Right ventricle myocardium inferior (tissue), 1 donor: ENCODE measurements around the gene ATXN1. TPM values are rescaled to one million over a fixed set of nuclear protein-coding genes. Genes with fewer than 3 reads are reported as not detected.
"Not testable (repeated sequence)": the region's sequence is repeated elsewhere in the genome, so short reads cannot be mapped to it uniquely, and the experiment has no call there.

Experiments used
- ATAC-seq: fragments of 200-7000 bp; cut with Tn5 transposase; one replicate; pipeline ENCODE4 v1.9.1; 2020; ENCODE audit warnings: mild to moderate bottlenecking, moderate library complexity
- DNase-seq: peaks from one replicate; pipeline ENCODE4 v3.0.0; 2021; ENCODE audit errors: missing footprints
- intact Hi-C: fragments of 100-400 bp; cut with DNase I; formaldehyde crosslinking; loops from one replicate; pipeline ENCODE4 v1.11.0; 2022
- total RNA-seq: library from RNA; stranded (reverse); fragmentation: NEBNext Ultra II Directional; extraction: Animal tissue kit (Norgen Biotek cat#: 25700); gene quantifications from one replicate; pipeline ENCODE4 v1.2.1, GENCODE V29; 2021
- donor health status: DM: no; HTN: yes; CAD: no; lungs with severe emphysema.

Gene ATXN1
- total RNA-seq, 1 donor from 2014 or later, result 42.5 TPM

GRCh38 chr6:16647422-16647821 is 113.8 kb downstream of the ATXN1 start:
- ATAC-seq, result no peak
- no peak for DNase-seq
- intact Hi-C loops, result no loop called here

GRCh38 chr6:16644540-16645250 is 116.6 kb downstream of the ATXN1 start:
- intact Hi-C loops, result no loop called here
- no peak for ATAC-seq
- DNase-seq, result no peak

DNA sequence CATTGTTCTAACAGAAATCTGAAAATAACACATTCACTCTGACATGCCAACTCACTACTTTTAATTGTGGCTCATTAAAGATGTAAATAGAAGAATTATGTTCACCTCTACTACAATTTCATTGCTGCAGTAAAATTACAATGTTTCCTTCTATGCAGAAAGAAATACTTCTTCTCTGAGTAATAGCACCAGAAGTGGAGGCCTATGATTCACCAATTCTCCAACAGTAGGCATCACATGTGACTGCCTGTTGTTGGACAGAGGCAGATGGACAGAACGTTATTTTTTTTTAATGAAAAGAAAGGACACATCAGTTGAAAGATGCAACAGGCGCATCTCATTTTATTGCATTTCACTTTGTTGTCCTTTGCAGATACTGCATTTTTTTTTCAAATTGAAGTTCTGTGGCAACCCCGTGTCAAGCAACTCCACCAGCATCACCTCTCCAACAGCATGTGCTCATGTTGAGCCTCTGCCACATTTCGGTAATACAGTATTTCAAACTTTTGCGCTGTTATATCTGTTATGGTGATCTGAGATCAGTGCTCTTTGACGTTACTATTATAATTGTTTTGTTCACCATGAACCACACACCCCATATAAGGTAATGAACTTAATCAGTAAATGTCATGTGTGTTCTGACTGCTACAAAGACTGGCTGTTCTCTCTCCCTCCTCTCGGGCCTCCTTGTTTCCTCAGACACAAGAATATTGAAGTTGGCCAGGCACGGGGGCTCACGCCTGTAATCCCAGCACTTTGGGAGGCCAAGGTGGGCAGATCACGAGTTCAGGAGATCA is 121.4 kb downstream of the ATXN1 start:
- no peak for ATAC-seq
- intact Hi-C loops, result no loop called here

GRCh38 chr6:16637635-16638034 is 123.6 kb downstream of the ATXN1 start:
- no peak for DNase-seq
- intact Hi-C loops, result no loop called here
- ATAC-seq, result no peak

More for the DNA sequence above, 121.4 kb downstream of the ATXN1 start:
- DNase-seq, result no peak

GRCh38 chr6:16635810-16636602 is 125.3 kb downstream of the ATXN1 start:
- ATAC-seq (no peak), DNase-seq (no peak)
- intact Hi-C loops, result no loop called here

- intact Hi-C loops, result no loop called here
- no peak for ATAC-seq
Measured at GRCh38 chr6:16635291-16635809, 125.9 kb downstream of the ATXN1 start.

DNA sequence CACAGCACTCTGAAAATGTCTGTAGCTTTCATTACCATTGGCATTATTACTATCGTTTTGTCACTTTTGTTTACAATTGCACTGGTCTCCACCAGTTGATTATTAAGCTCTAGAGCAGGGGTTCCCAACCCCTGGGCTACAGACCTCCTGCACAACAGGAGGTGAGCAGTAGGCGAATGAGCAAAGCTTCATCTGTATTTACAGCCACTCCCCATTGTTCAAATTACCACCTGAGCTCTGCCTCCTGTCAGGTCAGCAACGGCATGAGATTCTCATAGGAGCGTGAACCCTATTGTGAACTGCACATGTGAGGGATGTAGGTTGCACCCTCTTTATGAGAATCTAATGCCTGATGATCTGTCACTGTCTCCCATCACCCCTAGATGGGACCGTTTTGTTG is 126.4 kb downstream of the ATXN1 start:
- intact Hi-C loops, result no loop called here
- ATAC-seq (no peak), DNase-seq (no peak)

More at GRCh38 chr6:16635291-16635809, 125.9 kb downstream of the ATXN1 start:
- DNase-seq, result no peak

DNA sequence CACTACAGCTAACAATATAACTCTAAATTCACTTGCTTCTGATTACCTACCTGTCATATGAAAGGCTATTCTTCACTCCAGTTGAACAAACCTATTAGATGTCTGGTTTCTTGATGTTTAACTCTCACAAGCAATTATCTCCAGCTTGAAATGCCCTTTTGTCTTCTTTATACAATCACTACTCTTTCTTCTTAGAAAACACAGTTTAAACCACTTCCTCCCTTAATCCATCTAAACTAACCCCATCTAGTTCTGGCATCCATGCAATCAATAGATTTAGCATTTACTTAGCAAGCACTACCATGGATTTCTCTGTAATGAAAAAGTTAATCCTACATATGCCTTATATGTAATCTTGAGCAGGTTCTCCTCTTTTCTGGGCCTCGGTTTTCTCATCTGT is 127.3 kb downstream of the ATXN1 start:
- DNase-seq (no peak), ATAC-seq (no peak)
- intact Hi-C loops, result no loop called here

GRCh38 chr6:16633465-16633864 is 127.8 kb downstream of the ATXN1 start:
- DNase-seq, result no peak
- intact Hi-C loops, result no loop called here
- peak; percentile 54 for ATAC-seq

- intact Hi-C loops, result no loop called here
- ATAC-seq (no peak), DNase-seq (no peak)
Measured at GRCh38 chr6:16632101-16632500, 129.2 kb downstream of the ATXN1 start.

DNA sequence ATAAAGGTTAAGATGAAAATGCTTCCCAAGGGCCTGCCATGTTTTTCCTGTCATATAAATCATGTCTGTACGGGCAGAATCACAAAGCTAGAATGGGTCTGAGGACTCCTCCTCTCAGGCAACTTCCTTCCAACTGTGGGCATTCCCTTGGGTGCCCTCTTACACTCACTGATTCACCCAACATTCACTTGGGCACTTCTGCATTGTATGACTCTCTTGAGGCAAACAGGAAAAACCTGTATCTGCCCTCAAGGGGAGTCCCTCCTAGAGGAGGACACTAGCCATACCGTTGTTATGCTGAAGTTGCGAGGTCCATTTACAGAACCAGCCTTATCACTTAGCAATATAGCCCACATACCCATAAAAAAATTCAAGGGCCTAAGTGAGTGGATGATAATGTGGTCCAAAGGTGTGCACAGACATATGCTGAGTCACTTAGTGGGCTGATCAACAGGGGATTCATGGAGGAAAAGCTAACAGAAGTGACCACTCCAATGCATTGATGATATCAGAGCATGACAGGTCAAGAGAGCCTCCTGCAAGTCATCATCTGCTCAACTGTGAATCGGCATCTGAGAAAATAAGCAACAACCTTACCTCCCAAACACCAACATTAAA is 131.1 kb downstream of the ATXN1 start:
- ATAC-seq (no peak), DNase-seq (no peak)
- intact Hi-C loops, result no loop called here

- DNase-seq, intact Hi-C loops, ATAC-seq: not testable (repeated sequence)
Measured at GRCh38 chr6:16628580-16628979, 132.7 kb downstream of the ATXN1 start.

GRCh38 chr6:16626650-16627049 is 134.6 kb downstream of the ATXN1 start:
- no peak for ATAC-seq

GRCh38 chr6:16625291-16626265 is 135.7 kb downstream of the ATXN1 start:
- DNase-seq, result no peak
- intact Hi-C loops, result no loop called here
- ATAC-seq, result no peak

More at GRCh38 chr6:16626650-16627049, 134.6 kb downstream of the ATXN1 start:
- no peak for DNase-seq
- intact Hi-C loops, result no loop called here

DNA sequence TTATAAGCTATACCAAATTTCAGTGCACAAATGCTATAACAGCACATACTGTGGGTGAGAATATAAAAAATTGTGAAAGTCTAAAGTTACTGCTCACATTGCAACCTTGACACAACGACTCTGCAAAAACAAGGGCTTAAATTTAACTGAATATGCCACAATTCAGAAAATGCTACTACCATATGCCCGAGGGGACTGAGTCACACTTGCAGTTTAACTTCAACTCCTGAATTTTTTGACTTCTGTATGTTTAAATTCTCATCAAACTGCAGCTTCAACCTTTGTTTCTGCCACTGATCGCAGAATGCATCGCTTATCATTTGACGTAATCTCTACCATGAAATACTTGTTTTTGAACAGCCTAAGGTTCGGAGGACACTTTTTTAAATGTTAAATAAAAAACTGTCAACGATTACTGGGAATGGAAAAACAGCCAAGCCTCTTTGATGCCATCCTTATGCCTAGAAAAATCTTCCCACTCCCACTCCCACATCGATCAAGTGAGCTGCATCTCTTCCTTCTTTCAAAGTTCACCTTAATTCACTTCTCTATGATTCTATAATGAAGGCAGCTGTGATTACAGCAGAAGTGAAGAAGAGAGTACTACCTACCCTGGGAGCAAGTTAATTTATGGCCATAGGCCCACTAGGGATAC is 136.5 kb downstream of the ATXN1 start:
- ATAC-seq (no peak), DNase-seq (no peak)
- intact Hi-C loops, result no loop called here

GRCh38 chr6:16623731-16624130 is 137.5 kb downstream of the ATXN1 start:
- no peak for ATAC-seq
- no peak for DNase-seq
- intact Hi-C loops, result no loop called here

DNA sequence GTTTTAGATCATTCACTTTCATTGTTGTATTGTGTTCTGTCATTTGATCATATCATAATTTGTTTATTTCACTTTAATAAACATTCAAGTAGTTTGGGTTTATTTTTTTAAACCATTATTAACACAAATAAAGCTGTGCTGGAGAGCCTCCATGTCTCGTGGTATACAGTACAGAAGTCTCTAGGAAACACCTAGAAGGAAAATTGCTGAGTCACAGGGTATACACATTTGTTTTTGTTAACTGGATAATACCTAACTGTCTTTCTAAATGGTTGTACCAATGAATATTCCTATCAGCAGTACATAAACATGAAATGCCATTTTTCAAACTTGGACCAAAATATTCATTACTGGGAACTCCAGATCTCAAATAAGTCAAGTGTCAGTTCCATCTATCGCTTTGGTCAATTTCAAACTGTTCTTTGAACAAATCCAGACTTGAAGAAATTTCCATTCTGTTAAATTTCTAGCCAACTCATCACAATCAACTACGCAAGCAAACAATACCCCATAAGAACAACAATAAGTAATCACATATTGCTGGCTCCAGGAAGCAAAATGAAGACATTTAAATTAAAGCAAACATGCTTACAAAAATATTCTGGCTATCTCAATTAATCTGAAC is 138.1 kb downstream of the ATXN1 start:
- DNase-seq, result no peak
- ATAC-seq, result no peak
- intact Hi-C loops, result no loop called here
